ENCODE data around the gene LCN9. TPM values are rescaled to one million over a fixed set of nuclear protein-coding genes. Genes with fewer than 3 reads are reported as not detected.

The LCN9 gene
- total and polyA plus RNA-seq, 2 of the 4 experiments (the other 2 are of a cell fraction): not detected

GRCh38 chr9:135701959-135702721, 39.0 kb downstream of the LCN9 start, which contains the start of gene KCNT1:
TSS of gene KCNT1 (plus strand) at chr9:135702185. CDS start at chr9:135702259, 74 bp downstream.
- no peak within 1 kb of the TSS for H4K8ac ChIP-seq (ENCODE audit: low read depth in 2 of 2, low read length in 2 of 2)
- BruUV-seq (replicated peaks): no TSS peak
- H2BK15ac ChIP-seq (ENCODE audit: low read depth, low read length): no peak within 1 kb of the TSS
- no peak within 1 kb of the TSS for H3K9ac ChIP-seq (ENCODE audit: low read depth, low read length)
- H3K9me3 ChIP-seq (ENCODE audit: control insufficient read depth, insufficient read depth, low read length): no peaks in the 10 kb centered on the region
- peak; percentile 95 for ATAC-seq (ENCODE audit: low read depth)
- no peak within 1 kb of the TSS for H3K14ac ChIP-seq (replicated peaks; ENCODE audit: low read depth, low read length)
- peak; percentile 13 for DNase-seq
- WGBS, 2 experiments (ENCODE audit: extremely low coverage in 2 of 2, insufficient read length in 1 of 2): 3% methylated on average over 26 of the region's 66 CpGs; no CpG with 5 or more reads in 1 of the 2 experiments
- no peak within 1 kb of the TSS for H3K4me3 ChIP-seq (ENCODE audit: insufficient read depth, low read depth, low read length)
- H3K27ac ChIP-seq (ENCODE audit: insufficient read depth, low read length): no peak within 1 kb of the TSS
- H2BK120ac ChIP-seq (ENCODE audit: low read depth, low read length): no peak within 1 kb of the TSS
- no peak within 1 kb of the TSS for H3K23ac ChIP-seq (ENCODE audit: low read depth, low read length)
- H3K9me1 ChIP-seq (ENCODE audit: insufficient read depth, low read length): no peaks in the 10 kb centered on the region
- no peaks in the 10 kb centered on the region for H3K36me3 ChIP-seq (ENCODE audit: control insufficient read depth, insufficient read depth, low read length)
- peak within 1 kb of the TSS; percentile 68 for H3K4me2 ChIP-seq (ENCODE audit: low read depth, low read length)
- H4K20me1 ChIP-seq (ENCODE audit: insufficient read depth, low read length): no peaks in the 10 kb centered on the region
- H3K79me1 ChIP-seq (ENCODE audit: low read depth in 1 of 2, low read length in 2 of 2): no peaks in the 10 kb centered on the region
- peak within 1 kb of the TSS; percentile 86 for H2AFZ ChIP-seq (replicated peaks; ENCODE audit: low read length, poor library complexity)
- in situ Hi-C loops (cut with MboI; ENCODE audit: low sequenced_read_pairs): loop anchor here (10.0 kb wide), 1 partner anchor 423 kb away; no protein-coding TSS in a partner anchor
- dilution Hi-C loops (cut with HindIII; ENCODE audit: low sequenced_read_pairs, unreplicated experiment): no loop called here
- H2AK5ac ChIP-seq (ENCODE audit: low read depth, low read length): no peak within 1 kb of the TSS
- ChIA-PET POLR2A (ENCODE audit: unreplicated experiment) (no interaction called here), CTCF (no interaction called here)
- H3K4me1 ChIP-seq (ENCODE audit: control insufficient read depth, insufficient read depth, low read length): peaks cover 1% of the 10 kb centered on the region; the same call in 1 of the 2 replicates
- H3K56ac ChIP-seq (ENCODE audit: extremely low read depth, insufficient read depth, low read length): no peak within 1 kb of the TSS
- no peak within 1 kb of the TSS for H2BK5ac ChIP-seq (ENCODE audit: low read depth, low read length, poor library complexity, severe bottlenecking)
- H3K4ac ChIP-seq (ENCODE audit: low read depth, low read length): no peak within 1 kb of the TSS
- H3K27me3 ChIP-seq (ENCODE audit: control insufficient read depth, insufficient read depth, low read length): peaks cover 18% of the 10 kb centered on the region; the same call in 1 of the 2 replicates
- H2BK20ac ChIP-seq (ENCODE audit: low read depth, low read length): no peak within 1 kb of the TSS
- no peak within 1 kb of the TSS for H3K18ac ChIP-seq (ENCODE audit: low read depth, low read length)
- H2AK9ac ChIP-seq (replicated peaks; ENCODE audit: low read depth, low read length, poor library complexity): peak within 1 kb of the TSS; percentile 42
- no peak within 1 kb of the TSS for H4K5ac ChIP-seq (ENCODE audit: low read depth, low read length)
- H4K91ac ChIP-seq (ENCODE audit: insufficient read depth, low read depth, low read length): no peak within 1 kb of the TSS
- intact Hi-C loops (cut with micrococcal nuclease): loop anchor here (5.0 kb wide), 1 partner anchor 260 kb away; the partner anchor contains the start of gene UBAC1
- TF ChIP-seq NFE2L2 (IDR thresholded peaks at IDR 0.05; ENCODE audit: low read depth, low read length) (no peak), RAD21 (IDR thresholded peaks at IDR 0.05; ENCODE audit: low read length) (peak; percentile 65), CTCF (conservative IDR thresholded peaks at IDR 0.05; ENCODE audit: low read depth, low read length) (peak; percentile 92), CHD1 (IDR thresholded peaks at IDR 0.05; ENCODE audit: low read depth, low read length) (no peak), POLR2A (IDR thresholded peaks at IDR 0.05; ENCODE audit: low read depth, low read length) (no peak), MXI1 (IDR thresholded peaks at IDR 0.05; ENCODE audit: borderline replicate concordance, low read depth, low read length) (no peak), CEBPB (IDR thresholded peaks at IDR 0.05; ENCODE audit: low read depth, low read length) (no peak), RCOR1 (IDR thresholded peaks at IDR 0.05; ENCODE audit: insufficient replicate concordance, low read length) (no peak), USF2 (IDR thresholded peaks at IDR 0.05; ENCODE audit: low read depth, low read length) (no peak), MAZ (IDR thresholded peaks at IDR 0.05; ENCODE audit: borderline replicate concordance, low read depth, low read length) (peak; percentile 48; the same call in 1 of the 2 replicates), MAFK (IDR thresholded peaks at IDR 0.05; ENCODE audit: low read depth, low read length) (no peak), BHLHE40 (IDR thresholded peaks at IDR 0.05; ENCODE audit: low read depth, low read length) (0 out of 2 replicates have a peak, but pooled peaks have one; percentile 7), ELK1 (IDR thresholded peaks at IDR 0.05; ENCODE audit: borderline replicate concordance, low read depth, low read length) (no peak), RFX5 (IDR thresholded peaks at IDR 0.05; ENCODE audit: low read depth, low read length) (no peak), SMC3 (IDR thresholded peaks at IDR 0.05; ENCODE audit: low read depth, low read length) (peak; percentile 51)
